Peyer's patch (tissue), 4 donors: ENCODE results near the gene ZBP1.

Source experiments
- POLR2A ChIP-seq, 2 donors: fragments of 450-650 bp; IDR thresholded peaks; one replicate each; pipeline ENCODE4 v1.5.1; 2017; ENCODE audit warnings: antibody characterized with exemption in 2 of 2, mild to moderate bottlenecking in 2 of 2, moderate library complexity in 2 of 2
- TF ChIP-seq, protein P1 (sequence below), 6 experiments: fragments of 450-650 bp in 4 of 6; fragments of 200-600 bp in 2 of 6; sonication (generic) in 1 of 6; IDR thresholded peaks; one replicate each; pipeline ENCODE4 v1.5.1; 2017 to 2019; ENCODE audit warnings: antibody characterized with exemption in 6 of 6, mild to moderate bottlenecking in 3 of 6, moderate library complexity in 1 of 6

GRCh38 chr20:57620274-57620990, at the start of gene ZBP1:
- TF ChIP-seq, protein P1, sequence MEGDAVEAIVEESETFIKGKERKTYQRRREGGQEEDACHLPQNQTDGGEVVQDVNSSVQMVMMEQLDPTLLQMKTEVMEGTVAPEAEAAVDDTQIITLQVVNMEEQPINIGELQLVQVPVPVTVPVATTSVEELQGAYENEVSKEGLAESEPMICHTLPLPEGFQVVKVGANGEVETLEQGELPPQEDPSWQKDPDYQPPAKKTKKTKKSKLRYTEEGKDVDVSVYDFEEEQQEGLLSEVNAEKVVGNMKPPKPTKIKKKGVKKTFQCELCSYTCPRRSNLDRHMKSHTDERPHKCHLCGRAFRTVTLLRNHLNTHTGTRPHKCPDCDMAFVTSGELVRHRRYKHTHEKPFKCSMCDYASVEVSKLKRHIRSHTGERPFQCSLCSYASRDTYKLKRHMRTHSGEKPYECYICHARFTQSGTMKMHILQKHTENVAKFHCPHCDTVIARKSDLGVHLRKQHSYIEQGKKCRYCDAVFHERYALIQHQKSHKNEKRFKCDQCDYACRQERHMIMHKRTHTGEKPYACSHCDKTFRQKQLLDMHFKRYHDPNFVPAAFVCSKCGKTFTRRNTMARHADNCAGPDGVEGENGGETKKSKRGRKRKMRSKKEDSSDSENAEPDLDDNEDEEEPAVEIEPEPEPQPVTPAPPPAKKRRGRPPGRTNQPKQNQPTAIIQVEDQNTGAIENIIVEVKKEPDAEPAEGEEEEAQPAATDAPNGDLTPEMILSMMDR (IDR thresholded peaks at IDR 0.05), result no peak
- no peak for TF ChIP-seq POLR2A (IDR thresholded peaks at IDR 0.05)
